Activated CD8-positive, alpha-beta T cell treated with anti-CD3 and anti-CD28 coated beads for 36 hours (primary cell): Measurements from ENCODE around the gene DGCR2. TPM values are rescaled to one million over a fixed set of nuclear protein-coding genes. Genes with fewer than 3 reads are reported as not detected.

Experiments used
- ATAC-seq: fragments of 200-7000 bp; cut with Tn5 transposase; one replicate; pipeline ENCODE4 v1.10.0; 2021; ENCODE audit warnings: mild to moderate bottlenecking, moderate library complexity
- CTCF ChIA-PET: fragments of 350-600 bp; sonication (Branson Sonifier 250); formaldehyde crosslinking; loops from one replicate; lab custom pipeline; 2021; ENCODE audit warnings: antibody characterized with exemption; lab: Charles Lee
- POLR2A ChIA-PET: fragments of 350-600 bp; sonication (Branson Sonifier 250); formaldehyde crosslinking; loops from one replicate; lab custom pipeline; 2021; ENCODE audit warnings: antibody characterized with exemption; lab: Charles Lee
- DNase-seq: peaks from one replicate; pipeline ENCODE4 v3.0.0-alpha.2; 2020
- H3K27ac Mint-ChIP-seq: one replicate; pipeline ENCODE4 v1.8.0; 2021; ENCODE audit warnings: mild to moderate bottlenecking, mixed read lengths
- H3K27me3 Mint-ChIP-seq: one replicate; pipeline ENCODE4 v1.8.0; 2021; ENCODE audit warnings: mixed read lengths
- H3K36me3 Mint-ChIP-seq: one replicate; pipeline ENCODE4 v1.8.0; 2021; ENCODE audit warnings: low read depth, mixed read lengths
- H3K4me1 Mint-ChIP-seq: one replicate; pipeline ENCODE4 v1.8.0; 2021; ENCODE audit warnings: low read depth, mixed read lengths
- H3K4me3 Mint-ChIP-seq: one replicate; pipeline ENCODE4 v1.8.0; 2021; ENCODE audit warnings: mild to moderate bottlenecking, moderate library complexity, mixed read lengths
- H3K9me3 Mint-ChIP-seq: one replicate; pipeline ENCODE4 v1.8.0; 2021; ENCODE audit warnings: mixed read lengths
- CTCF ChIP-seq: fragments of 200-600 bp; IDR thresholded peaks from one replicate; pipeline ENCODE4 v1.8.0; 2022; ENCODE audit warnings: antibody characterized with exemption, mild to moderate bottlenecking
- intact Hi-C: fragments of 100-400 bp; cut with micrococcal nuclease; formaldehyde crosslinking; loops from one replicate; pipeline ENCODE4 v1.10.0; 2022
- total RNA-seq, 2 experiments: library from RNA; stranded (reverse); gene quantifications; one replicate each; pipeline ENCODE4 v1.2.3, GENCODE V29; 2021

The DGCR2 gene
- total RNA-seq: 10 to 100 TPM; 18.0 to 20.0 TPM

- Mint-ChIP-seq H3K27ac (peak within 1 kb of the TSS; percentile 83), H3K4me3 (peak within 1 kb of the TSS; percentile 92), H3K36me3 (peaks cover 5% of the 10 kb centered on the region), H3K4me1 (peaks cover 37% of the 10 kb centered on the region), H3K9me3 (no peaks in the 10 kb centered on the region), H3K27me3 (no peaks in the 10 kb centered on the region)
- ChIA-PET CTCF (interaction anchor here (0.8 to 1.5 kb wide), 4 partner anchors 12 to 57 kb away, joined by 3 to 6 read pairs (median 4); partner anchors contain the start of gene ESS2), POLR2A (interaction anchor here (1.0 to 1.9 kb wide), 5 partner anchors 10 to 45 kb away, joined by 3 to 17 read pairs (median 6); no protein-coding TSS in a partner anchor)
- intact Hi-C loops: no loop called here
- TF ChIP-seq CTCF: no peak
- peak; percentile 97 for DNase-seq
- peak; percentile 99 for ATAC-seq
Observed at GRCh38 chr22:19122143-19122751, at the start of gene DGCR2. DGCR2 (minus strand) TSS chr22:19122412; CDS start chr22:19122206, 206 bp downstream.

- intact Hi-C loops: no loop called here
- no peak for TF ChIP-seq CTCF
- peaks cover 14% of the 10 kb centered on the region for H3K36me3 Mint-ChIP-seq
- ChIA-PET CTCF (interaction anchor here (1.2 kb wide), 2 partner anchors 9 to 23 kb away, joined by 4 to 5 read pairs; partner anchors contain the start of gene SLC25A1), POLR2A (no interaction called here)
- ATAC-seq (no peak), DNase-seq (no peak)
- H3K4me3 Mint-ChIP-seq: peak overlapping the region; percentile 92
- H3K27me3 Mint-ChIP-seq: peaks cover 29% of the 10 kb centered on the region
- peaks cover 32% of the 10 kb centered on the region for H3K4me1 Mint-ChIP-seq
- H3K27ac Mint-ChIP-seq: no peak overlapping the region
- H3K9me3 Mint-ChIP-seq: no peaks in the 10 kb centered on the region
Observed at GRCh38 chr22:19169947-19170318, 47.7 kb upstream of the DGCR2 start.

GRCh38 chr22:19169002-19169946 is 47.1 kb upstream of the DGCR2 start:
- ChIA-PET POLR2A (no interaction called here), CTCF (interaction anchor here (1.2 kb wide), 2 partner anchors 10 to 22 kb away, joined by 4 to 5 read pairs; partner anchors contain the start of gene SLC25A1)
- intact Hi-C loops: no loop called here
- Mint-ChIP-seq H3K27ac (no peak overlapping the region), H3K4me1 (peaks cover 28% of the 10 kb centered on the region), H3K36me3 (peaks cover 14% of the 10 kb centered on the region), H3K27me3 (peaks cover 32% of the 10 kb centered on the region), H3K4me3 (no peak overlapping the region), H3K9me3 (no peaks in the 10 kb centered on the region)
- no peak for TF ChIP-seq CTCF
- no peak for DNase-seq
- no peak for ATAC-seq

GRCh38 chr22:19168088-19168890 is 46.1 kb upstream of the DGCR2 start:
- H3K4me3 Mint-ChIP-seq: no peak overlapping the region
- POLR2A ChIA-PET: no interaction called here

More at GRCh38 chr22:19168088-19168890, 46.1 kb upstream of the DGCR2 start:
- ATAC-seq (no peak), DNase-seq (no peak)
- CTCF ChIA-PET: no interaction called here
- intact Hi-C loops: no loop called here
- Mint-ChIP-seq H3K9me3 (no peaks in the 10 kb centered on the region), H3K27ac (no peak overlapping the region), H3K36me3 (peaks cover 11% of the 10 kb centered on the region), H3K27me3 (peaks cover 32% of the 10 kb centered on the region), H3K4me1 (peaks cover 18% of the 10 kb centered on the region)
- no peak for TF ChIP-seq CTCF
